Fibroblast of villous mesenchyme (primary cell): ENCODE measurements around the gene NXPH1. TPM values are rescaled to one million over a fixed set of nuclear protein-coding genes. Genes with fewer than 3 reads are reported as not detected.
A peak's percentile ranks its signal among the peaks of the same experiment; 100 is the strongest.

Experiments used
- DNase-seq: peaks from one replicate; pipeline ENCODE4 v3.0.0-alpha.2; 2010; ENCODE audit warnings: low read depth
- H3K4me3 ChIP-seq: 2 replicates; pipeline ENCODE4 v1.5.1; 2011; ENCODE audit warnings: low read depth, mild to moderate bottlenecking, low read length
- CTCF ChIP-seq: IDR thresholded peaks from 2 replicates; pipeline ENCODE4 v1.5.1; 2012; ENCODE audit warnings: low read depth, mild to moderate bottlenecking, low read length; ENCODE audit not compliant: insufficient read depth
- total RNA-seq: library from RNA; depleted of rRNA; stranded (reverse); fragments of >200 nt; gene quantifications from 2 replicates; pipeline ENCODE4 v1.2.3, GENCODE V29; 2012

The NXPH1 gene
- total RNA-seq, 1 donor = not detected

DNA sequence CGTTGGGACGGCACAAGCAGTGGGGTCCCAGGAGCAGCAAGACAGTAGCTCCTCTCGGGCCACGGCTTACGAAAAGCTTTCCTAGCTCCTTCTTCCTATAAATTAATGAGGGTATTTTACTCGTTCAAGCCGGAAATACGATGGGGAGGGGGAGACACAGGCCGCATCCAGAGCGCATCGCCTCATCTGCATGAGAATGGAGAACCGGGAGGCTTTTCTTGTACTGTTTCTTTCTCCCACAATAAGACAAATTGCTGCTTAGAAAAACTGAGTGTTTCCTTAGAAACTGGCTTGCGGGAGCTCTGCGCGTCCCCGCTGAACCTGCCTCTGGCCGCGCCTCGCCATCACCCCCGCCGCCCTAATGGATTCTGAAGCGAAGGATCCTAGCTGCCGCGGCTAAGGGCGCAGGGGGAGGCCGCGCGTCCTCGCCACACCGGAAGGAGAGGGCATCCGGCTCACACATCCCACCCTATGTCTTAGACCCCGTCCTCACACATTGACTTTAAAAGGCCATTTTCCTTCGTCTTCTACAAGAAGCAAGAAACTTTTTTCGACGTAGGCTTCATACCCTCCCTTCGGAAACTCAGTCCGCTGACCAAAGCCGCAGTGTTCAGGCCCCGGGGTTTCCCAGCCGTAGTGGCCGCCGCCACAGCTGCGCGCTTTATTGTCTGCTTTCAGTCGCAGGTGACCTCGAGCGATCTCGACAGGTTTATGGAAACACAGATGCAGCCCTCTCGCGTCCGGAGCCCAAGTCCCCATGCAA is 8.8 kb downstream of the NXPH1 start:
- TF ChIP-seq CTCF = no peak
- H3K4me3 ChIP-seq = no peak overlapping the region
- DNase-seq = no peak

GRCh38 chr7:8442814-8443304 is 9.4 kb downstream of the NXPH1 start:
- no peak overlapping the region for H3K4me3 ChIP-seq
- DNase-seq = peak; percentile 6
- no peak for TF ChIP-seq CTCF

GRCh38 chr7:8443576-8444467 is 10.4 kb downstream of the NXPH1 start:
- no peak for DNase-seq
- no peak overlapping the region for H3K4me3 ChIP-seq
- TF ChIP-seq CTCF = no peak

DNA sequence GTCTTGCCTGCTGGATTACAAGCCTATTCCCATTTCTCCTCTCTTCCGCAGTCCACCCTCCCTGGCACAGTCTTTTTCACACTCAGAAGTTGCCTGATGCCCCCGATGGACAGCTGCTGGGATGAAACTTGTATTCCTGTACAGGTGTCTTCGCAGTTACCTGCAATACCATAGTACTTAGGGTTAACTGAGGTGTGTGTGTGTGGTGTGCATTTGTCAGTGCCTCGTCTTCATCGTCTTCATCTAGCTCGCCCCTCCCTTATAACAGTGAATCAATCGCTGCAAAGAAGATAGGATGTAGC is 11.0 kb downstream of the NXPH1 start:
- no peak for DNase-seq
- TF ChIP-seq CTCF = no peak
- no peak overlapping the region for H3K4me3 ChIP-seq

GRCh38 chr7:8453535-8453934 is 20.1 kb downstream of the NXPH1 start:
- no peak overlapping the region for H3K4me3 ChIP-seq
- TF ChIP-seq CTCF = no peak

GRCh38 chr7:8455426-8455825 is 22.0 kb downstream of the NXPH1 start:
- TF ChIP-seq CTCF = no peak
- no peak for DNase-seq
- no peak overlapping the region for H3K4me3 ChIP-seq

More at GRCh38 chr7:8453535-8453934, 20.1 kb downstream of the NXPH1 start:
- DNase-seq = no peak
